NB4 (cell line): ENCODE data around the gene CLTA.
A peak's percentile ranks its signal among the peaks of the same experiment; 100 is the strongest.

Experiments used
- CTCF ChIP-seq: IDR thresholded peaks from one replicate; pipeline ENCODE4 v1.5.1; 2012; ENCODE audit warnings: low read depth, low read length
- MYC ChIP-seq: IDR thresholded peaks from 2 replicates; pipeline ENCODE4 v1.6.1; 2011; ENCODE audit warnings: low read depth, low read length

DNA sequence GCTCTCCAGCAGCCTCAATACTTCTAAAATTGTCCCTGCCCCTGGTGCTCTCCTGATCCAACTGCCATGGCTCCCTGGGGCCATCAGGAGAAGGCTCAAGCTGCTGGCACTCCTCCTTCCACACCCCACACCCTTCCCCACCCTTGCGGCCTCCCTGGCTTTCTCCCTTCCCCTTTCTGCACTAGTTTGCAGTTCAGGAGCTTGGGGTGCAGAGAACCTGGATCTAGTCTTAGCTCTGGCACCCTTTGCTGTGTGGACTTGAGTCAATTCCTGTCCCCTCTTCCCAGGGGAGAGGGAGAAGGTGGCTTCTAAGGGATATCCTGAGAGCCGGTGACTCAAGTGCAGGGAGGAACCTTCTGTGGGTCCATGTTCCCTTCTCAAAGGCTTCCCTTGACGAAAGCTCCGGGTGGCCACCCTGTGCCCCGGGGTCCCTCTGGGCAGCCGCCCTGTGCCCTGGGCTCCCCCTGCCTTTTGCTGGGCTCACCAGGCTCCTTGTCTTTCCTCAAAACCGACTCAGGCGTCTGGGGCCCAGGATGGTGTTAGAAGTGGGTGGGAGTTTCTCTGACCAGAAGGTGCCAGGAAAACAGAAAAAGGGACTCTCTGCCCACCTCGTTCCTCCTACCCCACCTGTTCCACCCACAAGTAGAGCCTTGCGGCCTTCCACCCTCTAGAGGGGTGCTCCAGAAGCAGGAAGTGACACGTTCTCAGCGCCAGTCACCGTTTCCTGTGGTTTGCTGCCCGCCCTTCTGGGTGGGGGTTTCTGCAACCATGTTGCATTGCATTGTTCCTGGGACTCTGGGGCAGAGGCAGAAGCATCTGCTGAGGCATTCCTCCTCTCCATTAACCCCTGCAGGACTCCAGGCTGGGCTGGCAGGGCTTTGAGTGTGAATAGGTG, 39.2 kb upstream of the CLTA start:
- no peak for TF ChIP-seq CTCF
- TF ChIP-seq MYC = peak; percentile 79
